ENCODE data around the gene DNAH6.

DNA sequence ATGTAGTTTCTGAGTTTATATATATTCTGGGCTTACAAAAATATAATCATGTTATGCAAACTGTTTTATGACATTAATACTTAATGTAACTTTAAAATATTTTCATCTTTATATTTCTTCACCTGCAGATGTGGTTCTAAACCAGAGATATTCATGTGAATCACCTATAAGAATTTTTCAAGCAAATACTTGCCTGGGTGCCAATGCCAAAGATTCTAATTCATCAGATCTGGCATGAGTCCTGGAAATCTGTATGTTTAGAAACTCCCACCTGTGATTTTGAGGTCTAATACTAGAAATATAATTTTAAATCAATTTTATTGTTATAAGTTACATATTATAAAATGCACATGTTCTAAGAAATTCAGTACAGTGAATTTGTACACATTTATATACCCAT is 19.9 kb upstream of the DNAH6 start:
- TF ChIP-seq, protein P1, sequence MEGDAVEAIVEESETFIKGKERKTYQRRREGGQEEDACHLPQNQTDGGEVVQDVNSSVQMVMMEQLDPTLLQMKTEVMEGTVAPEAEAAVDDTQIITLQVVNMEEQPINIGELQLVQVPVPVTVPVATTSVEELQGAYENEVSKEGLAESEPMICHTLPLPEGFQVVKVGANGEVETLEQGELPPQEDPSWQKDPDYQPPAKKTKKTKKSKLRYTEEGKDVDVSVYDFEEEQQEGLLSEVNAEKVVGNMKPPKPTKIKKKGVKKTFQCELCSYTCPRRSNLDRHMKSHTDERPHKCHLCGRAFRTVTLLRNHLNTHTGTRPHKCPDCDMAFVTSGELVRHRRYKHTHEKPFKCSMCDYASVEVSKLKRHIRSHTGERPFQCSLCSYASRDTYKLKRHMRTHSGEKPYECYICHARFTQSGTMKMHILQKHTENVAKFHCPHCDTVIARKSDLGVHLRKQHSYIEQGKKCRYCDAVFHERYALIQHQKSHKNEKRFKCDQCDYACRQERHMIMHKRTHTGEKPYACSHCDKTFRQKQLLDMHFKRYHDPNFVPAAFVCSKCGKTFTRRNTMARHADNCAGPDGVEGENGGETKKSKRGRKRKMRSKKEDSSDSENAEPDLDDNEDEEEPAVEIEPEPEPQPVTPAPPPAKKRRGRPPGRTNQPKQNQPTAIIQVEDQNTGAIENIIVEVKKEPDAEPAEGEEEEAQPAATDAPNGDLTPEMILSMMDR (IDR thresholded peaks at IDR 0.05), result no peak
- no peak for TF ChIP-seq NPAS2 (CRISPR knock-in tag; IDR thresholded peaks at IDR 0.05; ENCODE audit: borderline replicate concordance)

Data from A549 (cell line).